Omental fat pad (tissue), 4 donors: Measurements from ENCODE around the gene MYOM3. TPM values are rescaled to one million over a fixed set of nuclear protein-coding genes. Genes with fewer than 3 reads are reported as not detected.
A peak's percentile ranks its signal among the peaks of the same experiment; 100 is the strongest.
"Not testable (repeated sequence)": the region's sequence is repeated elsewhere in the genome, so short reads cannot be mapped to it uniquely, and the experiment has no call there.

Experiments
- ATAC-seq: fragments of 150-250 bp; one replicate; pipeline ENCODE4 v1.9.1; 2016; ENCODE audit warnings: mild to moderate bottlenecking, moderate library complexity; ENCODE audit not compliant: low FRiP score
- DNase-seq: peaks from one replicate; pipeline ENCODE4 v3.0.0-alpha.2; 2019; ENCODE audit warnings: low spot score
- total RNA-seq, 4 donors: library from RNA; depleted of rRNA; stranded (reverse); fragments of >200 nt; gene quantifications; one replicate each; pipeline ENCODE4 v1.1.0, GENCODE V29; 2016
- TF ChIP-seq, protein P1 (sequence below), 3 donors: fragments of 450-650 bp; IDR thresholded peaks; one replicate each; pipeline ENCODE4 v1.5.1; 2016 to 2017; ENCODE audit warnings: antibody characterized with exemption in 3 of 3, mild to moderate bottlenecking in 3 of 3, moderate library complexity in 2 of 3

Gene MYOM3
- total RNA-seq, 4 donors from 2014 or later = 0.13 to 0.79 (median 0.32) TPM

DNA sequence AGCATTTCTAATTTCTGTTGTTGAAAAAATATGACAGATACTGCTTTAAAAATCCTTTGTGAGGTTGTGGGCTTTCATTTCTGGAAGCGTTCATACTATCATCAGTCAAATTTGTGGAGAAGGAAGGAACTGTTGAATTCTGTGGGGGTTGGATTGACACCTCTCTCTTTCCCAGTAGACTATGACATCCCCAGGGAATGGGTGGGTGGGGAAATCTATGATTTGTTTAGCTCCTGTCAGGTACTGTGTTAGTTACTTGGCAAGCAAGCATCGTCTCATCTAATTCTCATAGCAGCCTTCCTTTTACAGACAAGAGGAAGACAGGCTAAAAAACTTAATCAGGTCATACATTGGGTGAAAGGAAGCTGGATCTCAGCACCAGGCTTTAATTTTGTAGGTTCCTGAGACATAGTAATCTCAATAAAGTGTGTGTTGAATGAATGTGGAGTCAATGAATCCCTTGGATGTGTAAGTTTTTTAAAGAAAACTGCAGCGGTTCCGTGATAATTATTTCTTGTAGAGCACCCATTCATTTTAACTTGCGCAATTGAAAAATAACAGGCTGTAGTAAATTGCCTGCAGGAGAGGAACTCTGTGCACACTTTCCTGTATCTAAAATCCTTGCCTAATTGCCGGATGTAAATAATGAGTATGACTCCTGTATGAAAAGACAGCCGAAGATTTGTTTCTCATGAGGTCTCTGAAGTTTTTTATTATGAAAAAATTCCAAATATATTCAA is 60.6 kb downstream of the MYOM3 start:
- ATAC-seq = peak; percentile 50
- no peak for DNase-seq
- TF ChIP-seq, protein P1, sequence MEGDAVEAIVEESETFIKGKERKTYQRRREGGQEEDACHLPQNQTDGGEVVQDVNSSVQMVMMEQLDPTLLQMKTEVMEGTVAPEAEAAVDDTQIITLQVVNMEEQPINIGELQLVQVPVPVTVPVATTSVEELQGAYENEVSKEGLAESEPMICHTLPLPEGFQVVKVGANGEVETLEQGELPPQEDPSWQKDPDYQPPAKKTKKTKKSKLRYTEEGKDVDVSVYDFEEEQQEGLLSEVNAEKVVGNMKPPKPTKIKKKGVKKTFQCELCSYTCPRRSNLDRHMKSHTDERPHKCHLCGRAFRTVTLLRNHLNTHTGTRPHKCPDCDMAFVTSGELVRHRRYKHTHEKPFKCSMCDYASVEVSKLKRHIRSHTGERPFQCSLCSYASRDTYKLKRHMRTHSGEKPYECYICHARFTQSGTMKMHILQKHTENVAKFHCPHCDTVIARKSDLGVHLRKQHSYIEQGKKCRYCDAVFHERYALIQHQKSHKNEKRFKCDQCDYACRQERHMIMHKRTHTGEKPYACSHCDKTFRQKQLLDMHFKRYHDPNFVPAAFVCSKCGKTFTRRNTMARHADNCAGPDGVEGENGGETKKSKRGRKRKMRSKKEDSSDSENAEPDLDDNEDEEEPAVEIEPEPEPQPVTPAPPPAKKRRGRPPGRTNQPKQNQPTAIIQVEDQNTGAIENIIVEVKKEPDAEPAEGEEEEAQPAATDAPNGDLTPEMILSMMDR (IDR thresholded peaks at IDR 0.05) = no peak

DNA sequence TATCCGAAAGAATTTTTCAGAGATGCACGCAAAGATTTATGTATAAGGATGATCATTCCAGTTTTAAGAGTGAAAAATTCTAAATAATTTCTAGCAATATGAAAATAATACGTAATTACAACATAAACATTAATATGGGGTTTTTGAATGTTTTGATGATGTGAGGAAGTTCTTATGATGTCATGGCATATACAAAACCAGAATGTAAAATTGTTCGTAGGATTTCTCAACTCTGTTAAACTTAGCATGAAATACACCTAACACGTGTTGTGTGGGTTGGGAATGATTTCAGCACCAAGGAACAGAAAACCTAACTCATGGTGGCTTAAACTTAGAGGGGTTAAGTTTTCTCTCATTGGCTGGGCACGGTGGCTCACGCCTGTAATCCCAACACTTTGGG is 62.2 kb downstream of the MYOM3 start:
- TF ChIP-seq, protein P1 (IDR thresholded peaks at IDR 0.05) = no peak
- DNase-seq (no peak), ATAC-seq (no peak)

DNA sequence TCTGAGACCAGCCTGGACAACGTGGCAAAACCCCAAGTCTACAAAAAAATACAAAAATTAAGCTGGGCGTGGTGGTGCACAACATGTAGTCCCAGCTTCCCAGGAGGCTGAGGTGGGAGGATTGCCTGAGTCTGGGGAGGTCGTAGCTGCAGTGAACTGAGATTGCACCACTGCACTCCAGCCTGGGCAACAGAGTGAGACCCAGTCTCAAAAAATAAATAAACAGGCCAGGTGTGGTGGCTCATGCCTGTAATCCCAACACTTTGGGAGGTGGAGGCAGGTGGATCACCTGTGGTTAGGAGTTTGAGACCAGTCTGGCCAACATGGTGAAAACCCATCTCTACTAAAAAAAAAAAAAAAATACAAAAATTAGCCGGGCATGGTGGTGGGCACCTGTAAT is 63.0 kb downstream of the MYOM3 start:
- not testable (repeated sequence) for ATAC-seq, DNase-seq

DNA sequence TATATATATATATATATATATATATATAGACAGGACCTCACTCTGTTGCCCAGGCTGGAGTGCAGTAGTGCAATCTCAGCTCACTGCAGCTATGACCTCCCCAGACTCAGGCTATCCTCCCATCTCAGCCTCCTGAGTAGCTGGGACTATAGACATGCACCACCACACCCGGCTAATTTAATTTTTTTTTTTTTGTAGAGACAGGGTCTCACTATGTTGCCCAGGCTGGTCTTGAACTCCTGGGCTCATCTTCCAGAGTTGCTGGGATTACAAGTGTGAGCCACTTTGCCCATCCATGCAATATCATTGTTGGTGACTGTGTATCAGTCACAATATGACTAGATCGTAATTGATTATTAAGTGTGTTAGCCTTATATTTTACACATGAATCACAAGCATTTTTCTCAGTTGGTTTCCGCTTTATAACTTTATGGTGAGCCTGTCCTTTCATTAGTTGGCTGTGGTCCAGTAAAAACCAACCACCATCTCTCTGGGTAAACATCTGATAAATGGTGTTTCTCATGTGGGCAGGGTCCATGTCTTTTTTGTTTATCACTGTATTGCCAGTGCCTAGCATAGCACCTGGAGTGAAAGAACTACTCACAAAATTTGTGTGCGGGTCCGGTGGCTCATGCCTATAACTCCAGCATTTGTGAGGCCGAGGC is 63.6 kb downstream of the MYOM3 start:
- DNase-seq = no peak
- ATAC-seq = no peak
- TF ChIP-seq, protein P1 (IDR thresholded peaks at IDR 0.05) = no peak

DNA sequence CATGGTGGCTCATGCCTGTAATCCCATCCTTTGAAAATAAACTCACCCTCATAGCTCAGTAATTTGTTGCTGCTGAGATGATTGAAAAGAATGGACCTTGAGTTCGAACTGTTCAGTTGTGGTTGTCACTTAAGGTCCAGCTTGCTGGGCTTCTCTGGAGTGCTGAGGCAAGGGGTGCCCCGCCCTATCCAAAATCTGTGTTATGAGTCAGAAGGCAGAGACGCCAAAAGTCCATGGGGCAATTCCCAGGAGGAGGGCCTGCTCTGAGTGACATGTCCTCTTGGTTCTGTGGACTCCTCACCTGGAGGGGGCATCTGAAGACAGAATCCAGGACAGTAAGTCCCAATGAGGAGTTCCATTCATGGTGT is 64.8 kb downstream of the MYOM3 start:
- ATAC-seq = peak; percentile 73
- TF ChIP-seq, protein P1 (IDR thresholded peaks at IDR 0.05) = no peak
- no peak for DNase-seq

DNA sequence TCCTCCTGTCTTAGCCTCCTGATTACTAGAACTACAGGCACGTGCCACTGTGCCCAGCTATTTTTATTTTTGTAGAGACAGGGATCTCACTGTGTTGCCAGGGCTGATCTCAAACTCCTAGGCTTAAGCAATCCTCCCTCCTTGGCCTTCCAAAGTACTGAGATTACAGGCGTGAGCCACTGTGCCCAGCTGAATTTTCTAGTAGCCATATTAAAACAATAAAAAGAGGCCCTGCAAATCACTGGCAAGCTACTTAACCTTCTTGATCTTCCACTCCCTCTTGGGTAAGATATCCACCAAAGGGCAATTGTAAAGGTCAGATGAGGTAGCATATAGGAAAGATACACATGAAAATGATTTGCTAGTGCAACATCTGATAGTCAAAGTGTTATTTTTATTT is 66.2 kb downstream of the MYOM3 start:
- ATAC-seq (peak; percentile 8), DNase-seq (no peak)
- TF ChIP-seq, protein P1 (IDR thresholded peaks at IDR 0.05) = no peak

DNA sequence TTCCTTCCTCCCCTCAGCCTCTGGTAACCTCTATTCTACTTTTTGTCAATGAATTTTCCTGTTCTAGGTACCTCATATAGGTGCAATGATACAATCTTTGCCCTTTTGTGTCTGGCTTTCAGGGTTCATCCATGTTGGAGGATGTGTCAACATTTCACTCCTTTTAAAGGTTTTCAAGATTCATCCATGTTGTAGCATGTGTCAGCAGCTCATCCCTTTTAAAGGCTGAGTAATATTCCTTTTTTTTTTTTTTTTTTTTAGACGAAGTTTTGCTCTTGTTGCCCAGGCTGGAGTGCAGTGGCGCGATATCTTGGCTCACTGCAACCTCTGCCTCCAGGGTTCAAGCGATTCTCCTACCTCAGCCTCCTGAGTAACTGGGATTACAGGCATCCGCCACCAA is 67.3 kb downstream of the MYOM3 start:
- not testable (repeated sequence) for DNase-seq, ATAC-seq

DNA sequence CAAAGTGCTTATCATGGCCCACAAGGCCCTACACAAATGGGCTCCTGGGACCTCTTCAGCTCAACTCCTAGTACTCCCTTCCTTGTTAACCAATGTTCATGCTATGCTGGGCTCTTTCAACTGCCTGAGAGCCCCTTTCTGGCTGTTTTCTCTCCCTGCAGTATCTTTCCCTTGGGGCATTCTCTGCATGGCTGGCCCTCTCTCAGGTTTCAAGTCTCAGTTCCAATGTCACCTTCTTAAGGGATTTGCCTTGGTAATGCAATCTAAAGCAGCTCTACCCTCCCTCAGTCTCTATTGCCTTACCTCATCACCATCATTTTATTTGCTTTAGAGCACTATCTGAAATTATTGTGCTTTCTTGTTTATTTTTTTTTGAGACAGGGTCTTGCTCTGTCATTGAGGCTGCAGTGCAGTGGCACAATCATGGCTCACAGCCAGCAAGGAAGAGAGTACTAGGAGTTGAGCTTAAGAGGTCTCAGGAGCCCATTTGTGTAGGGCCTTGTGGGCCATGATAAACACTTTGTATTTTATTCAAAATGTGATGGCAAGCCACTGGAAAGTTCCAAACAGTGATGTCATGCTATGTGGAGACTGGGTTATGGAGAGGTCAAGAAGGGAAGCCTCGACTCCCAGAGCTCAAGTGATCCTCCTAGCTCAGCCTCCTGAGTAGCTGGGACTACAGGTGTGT is 68.4 kb downstream of the MYOM3 start:
- ATAC-seq (no peak), DNase-seq (no peak)
- TF ChIP-seq, protein P1 (IDR thresholded peaks at IDR 0.05) = no peak
